Muscle of back (tissue), 11 donors: Measurements from ENCODE around the gene CYB561A3. TPM values are rescaled to one million over a fixed set of nuclear protein-coding genes. Genes with fewer than 3 reads are reported as not detected.

Source experiments
- DNase-seq, 3 donors: peaks; one replicate each; pipeline versions ENCODE4 v3.0.0 to v3.0.0-alpha.2; 2013
- polyA plus RNA-seq, 10 donors: library from polyadenylated mRNA; unstranded; fragments of 120-200 nt; gene quantifications; one replicate each; pipeline ENCODE4 v1.2.1, GENCODE V29; 2013; ENCODE audit not compliant: insufficient read length in 10 of 10

The CYB561A3 gene
- polyA plus RNA-seq, 10 donors: 13.6 to 20.0 (median 16.3) TPM

DNA sequence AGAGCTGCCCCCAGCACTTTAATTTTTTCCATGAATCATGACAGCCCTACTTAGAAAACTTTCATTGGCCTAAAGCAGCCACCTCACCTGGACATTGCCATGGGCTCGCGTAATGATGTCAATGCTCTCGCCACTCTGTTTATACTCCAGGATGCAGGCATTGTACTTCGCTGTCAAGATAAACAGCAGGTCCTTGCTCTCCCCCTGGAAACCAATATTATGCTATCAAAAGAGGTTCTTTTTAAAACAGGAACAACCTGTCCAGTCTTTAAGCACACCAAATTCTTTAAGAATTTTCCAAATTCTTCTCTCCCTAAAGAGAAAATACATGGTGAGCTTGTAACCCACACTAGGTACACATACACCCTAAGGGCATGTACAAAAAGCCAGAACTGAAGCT lies 31.8 kb downstream of the CYB561A3 start:
- no peak for DNase-seq

DNA sequence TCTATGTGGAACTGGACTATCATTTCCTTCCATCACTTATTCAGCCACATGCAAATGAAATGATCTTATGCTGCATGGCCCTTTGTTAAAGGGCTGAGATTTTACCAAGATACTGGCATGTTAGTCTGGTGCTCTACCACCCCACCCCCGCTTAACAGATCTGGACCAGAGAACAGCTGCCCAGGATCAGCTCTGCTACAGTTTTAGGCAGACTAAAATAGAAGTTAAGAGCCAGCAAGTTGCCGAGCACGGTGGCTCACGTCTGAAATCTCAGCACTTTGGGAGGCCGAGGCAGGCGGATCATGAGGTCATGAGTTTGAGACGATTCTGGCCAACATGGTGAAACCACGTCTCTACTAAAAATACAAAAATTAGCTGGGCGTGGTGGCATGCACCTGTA lies 33.3 kb downstream of the CYB561A3 start:
- DNase-seq: peak in 1 of 3 donors; percentile 19

DNA sequence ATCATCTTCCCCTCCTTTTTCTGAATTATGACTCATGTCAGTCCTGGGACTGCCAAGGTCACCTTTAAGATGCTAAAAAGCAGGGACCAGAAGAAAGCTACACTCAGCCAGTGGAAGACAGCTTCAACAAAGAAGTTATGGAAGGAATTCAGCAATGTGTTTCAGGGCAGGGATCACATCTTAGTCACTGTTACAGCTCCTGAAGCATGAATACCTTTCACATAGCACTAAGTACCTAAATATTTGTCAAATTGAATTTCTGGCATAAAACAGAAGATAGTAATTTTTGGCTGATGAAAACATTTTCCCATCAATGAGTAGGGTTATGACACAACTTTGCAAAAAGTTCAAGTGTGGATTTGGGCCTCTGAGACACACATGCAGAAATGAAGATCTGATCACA lies 34.0 kb downstream of the CYB561A3 start:
- DNase-seq: no peak

DNA sequence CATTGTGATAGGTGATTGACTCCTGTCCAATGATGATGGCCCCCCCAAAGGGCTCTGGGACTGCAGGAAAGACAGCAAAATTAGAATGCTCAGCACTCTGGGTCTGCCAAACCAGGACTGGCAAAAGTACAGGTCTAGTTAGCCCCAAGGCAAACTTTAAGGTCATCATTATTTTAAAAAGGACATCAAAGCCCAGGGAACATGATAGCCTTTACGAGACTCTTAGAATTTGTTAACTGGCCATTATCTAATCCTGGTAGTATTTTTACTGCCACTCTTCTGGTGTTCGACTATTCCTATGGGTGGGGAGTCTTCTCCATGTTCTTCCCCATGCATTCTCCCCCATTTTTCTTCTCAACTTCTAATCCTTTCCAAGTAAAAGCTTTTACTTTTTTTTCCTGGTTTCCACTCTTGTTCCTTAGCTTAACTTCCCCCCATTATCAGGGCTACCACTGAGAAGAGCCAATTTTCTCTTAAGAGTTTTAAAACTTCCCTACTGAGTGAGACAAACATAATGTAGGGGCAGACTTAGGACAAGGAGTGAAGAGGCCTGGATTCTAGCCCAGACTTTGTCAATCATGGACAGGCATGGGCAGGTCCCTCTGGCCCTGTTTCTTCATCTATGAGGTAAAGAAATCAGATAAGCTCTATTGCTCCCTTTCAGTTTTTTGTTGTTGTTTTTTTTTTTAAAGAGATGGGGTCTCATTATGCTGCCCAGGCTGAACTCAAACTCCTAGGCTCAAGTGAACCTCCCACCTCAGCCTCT lies 35.9 kb downstream of the CYB561A3 start:
- no peak for DNase-seq

DNA sequence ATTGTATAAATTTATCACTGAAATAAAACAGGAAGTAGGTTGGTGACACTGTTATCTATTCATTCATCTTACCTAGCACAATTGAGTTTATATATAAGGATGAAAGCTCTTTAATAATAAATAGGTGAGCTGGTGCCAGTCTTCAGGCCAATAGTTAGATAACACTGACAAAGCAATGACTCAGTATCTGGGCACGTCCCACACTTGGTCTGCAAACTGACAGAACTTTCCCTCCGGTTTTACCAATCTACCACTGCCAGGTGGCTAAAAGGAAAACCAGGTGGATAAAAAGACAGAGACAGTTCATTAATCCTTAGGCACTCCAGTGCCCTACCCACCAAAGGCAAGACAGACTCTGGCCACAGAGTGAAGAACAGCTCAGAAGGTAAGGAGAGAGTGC lies 46.4 kb downstream of the CYB561A3 start:
- no peak for DNase-seq

DNA sequence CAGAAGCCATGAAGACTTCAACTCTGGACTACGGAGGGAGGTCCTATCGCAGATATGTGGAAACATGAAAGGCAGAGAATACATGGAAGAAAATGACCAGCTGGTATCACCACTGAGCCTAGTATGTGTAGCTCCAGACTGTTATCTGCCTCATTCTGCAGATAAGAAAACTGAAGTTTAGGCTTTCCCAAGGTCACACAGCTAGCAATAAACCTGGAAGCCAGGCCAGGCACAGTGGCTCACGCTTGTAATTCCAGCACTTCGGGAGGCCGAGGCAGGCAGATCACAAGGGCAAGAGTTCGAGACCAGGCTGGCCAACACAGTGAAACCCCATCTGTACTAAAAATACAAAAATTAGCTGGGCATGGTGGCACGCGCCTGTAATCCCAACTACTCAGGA lies 50.9 kb downstream of the CYB561A3 start:
- DNase-seq: no peak

DNA sequence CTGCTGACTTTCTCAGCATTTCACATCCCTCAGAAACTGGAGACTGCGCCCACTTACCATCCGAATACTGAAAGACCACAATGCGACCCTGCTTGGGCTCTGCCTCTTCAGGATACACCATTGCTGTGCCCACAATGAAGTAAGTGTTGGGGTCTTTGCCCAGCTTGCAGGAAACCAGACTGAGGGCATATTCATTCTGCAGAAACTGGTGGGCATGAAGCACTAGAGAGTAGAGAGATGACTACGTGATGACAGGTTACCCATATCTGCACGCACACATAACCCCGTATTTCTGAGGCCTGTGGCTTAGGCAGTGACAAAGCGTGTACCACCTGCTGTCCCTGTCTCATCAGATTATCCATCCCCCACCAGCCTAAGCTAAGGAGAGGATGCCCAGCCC lies 51.9 kb downstream of the CYB561A3 start:
- no peak for DNase-seq

DNA sequence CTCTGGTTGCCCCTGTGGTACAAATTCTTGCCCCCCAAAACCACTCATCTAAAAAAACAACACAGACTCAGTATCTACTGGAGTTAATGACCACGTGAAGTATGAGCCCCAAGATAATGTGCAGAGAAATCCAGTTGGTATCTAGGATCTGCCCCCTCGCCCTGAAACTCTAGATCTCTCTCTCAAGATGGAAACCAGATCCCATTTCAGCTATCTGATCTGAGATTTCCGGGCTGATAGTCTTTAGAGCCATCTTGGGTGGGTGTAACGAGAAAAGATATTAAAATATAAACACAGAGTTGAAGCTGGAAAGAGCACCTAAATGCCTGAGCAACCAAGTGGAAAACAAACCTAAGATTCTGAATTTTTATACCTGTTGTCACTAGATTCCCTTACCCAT lies 52.5 kb downstream of the CYB561A3 start:
- no peak for DNase-seq

DNA sequence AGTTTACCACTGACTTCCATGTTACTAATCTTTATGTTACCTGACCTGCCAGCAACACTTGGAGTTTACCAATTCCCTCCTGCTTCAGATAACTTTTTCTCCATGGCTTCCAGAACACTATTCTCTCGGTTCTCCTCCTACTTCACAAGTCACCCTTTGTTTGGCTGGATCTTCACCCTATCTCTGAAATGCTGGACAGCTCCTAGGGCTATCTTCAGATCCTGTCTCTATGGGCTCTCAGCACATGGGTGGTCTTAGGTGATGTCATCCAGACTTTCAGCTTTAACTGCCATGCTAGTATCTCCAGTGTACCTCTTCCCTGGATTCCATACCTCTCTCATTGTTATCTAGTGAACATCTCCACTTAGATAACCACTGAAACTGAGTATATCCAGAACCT lies 54.3 kb downstream of the CYB561A3 start:
- DNase-seq: no peak

DNA sequence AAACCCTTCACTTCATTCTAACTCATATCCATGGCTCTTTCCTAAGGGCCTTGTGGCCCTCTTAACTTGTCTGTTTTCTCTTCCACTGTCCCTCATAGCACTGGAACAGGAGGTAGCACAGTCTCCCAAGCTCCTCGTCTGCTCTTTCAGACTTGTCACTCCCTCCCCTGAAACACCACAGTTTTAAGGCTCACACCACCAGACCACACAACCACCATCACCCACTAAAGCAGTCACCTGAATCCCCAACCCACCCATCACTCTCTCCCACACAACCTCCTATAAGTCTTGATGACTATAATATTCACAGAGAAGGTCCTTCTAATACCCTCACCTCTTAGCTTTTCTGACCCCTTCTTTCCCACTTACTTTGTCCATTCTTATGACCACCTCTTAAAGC lies 55.5 kb downstream of the CYB561A3 start:
- no peak for DNase-seq

DNA sequence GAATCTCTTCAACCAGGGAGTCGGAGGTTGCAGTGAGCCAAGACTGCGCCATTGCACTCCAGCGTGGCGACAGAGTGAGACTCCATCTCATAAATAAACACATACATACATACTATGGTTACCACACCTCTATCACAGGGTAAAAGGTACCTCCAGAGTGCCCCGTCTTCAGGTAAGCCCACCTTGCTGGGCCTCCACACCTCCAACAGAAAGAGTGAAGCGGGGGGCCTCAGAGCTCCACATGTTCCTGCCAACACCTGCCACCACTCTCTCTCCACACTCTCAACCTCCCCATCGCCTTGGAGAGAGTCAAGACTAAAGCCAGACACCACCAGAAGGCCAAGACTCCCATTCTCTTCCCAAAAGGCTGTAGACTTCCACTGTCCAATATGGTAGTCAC lies 56.3 kb downstream of the CYB561A3 start:
- DNase-seq: no peak

DNA sequence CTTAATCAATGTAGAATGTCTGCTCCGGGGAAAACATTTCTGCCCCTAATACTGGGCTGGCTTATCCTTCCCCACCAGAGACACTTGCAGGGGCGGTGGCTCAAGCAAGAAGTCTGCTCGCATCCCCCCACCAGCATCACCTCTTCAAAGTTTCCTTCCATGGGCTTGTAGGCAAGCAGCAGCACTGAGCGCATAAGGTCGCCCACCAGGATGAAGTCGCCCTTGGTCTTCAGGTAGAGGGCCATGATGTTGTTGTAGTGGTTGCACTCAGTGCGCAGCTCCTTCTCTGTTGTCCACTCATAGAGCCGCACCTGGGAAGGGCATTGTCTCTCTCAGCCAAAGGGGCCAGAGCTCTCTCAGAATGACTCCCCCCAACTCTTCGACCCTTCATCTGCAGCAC lies 58.0 kb downstream of the CYB561A3 start:
- no peak for DNase-seq

DNA sequence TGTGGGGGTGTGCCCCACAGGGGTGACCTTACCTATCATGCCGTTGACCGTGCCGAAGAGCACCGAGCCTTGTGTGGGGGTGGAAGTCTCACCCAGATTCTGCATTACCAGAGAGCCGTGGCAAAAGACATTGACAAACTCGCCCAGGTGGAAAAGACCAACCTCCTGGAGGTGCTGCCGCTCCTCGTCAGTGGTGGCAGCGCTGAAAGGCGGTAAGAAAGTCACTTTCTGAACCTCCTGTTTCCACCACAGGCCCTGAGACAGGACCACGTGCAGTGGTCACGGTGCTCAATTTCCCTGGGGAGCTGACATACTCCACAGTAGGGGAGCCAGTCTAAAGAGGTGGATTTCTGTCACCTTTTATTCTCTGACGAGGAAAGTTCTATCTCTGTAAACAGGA lies 59.1 kb downstream of the CYB561A3 start:
- DNase-seq: no peak

Other genes starting within 250 kb of the CYB561A3 start
- 10 to 100 TPM; 13.3 to 17.7 (median 16.4) TPM for gene VPS37C, start 200.5 kb downstream of the CYB561A3 start, polyA plus RNA-seq
- gene PGA3, start 158.4 kb downstream of the CYB561A3 start, polyA plus RNA-seq: 1 to 10 TPM in 3 of 10 donors, under 1 TPM in 6, not detected in 1; 0.27 to 1.8 (median 0.67) TPM
- 1 to 10 TPM in 5 of 10 donors, under 1 TPM in 5; 0.32 to 3.3 (median 1.1) TPM for gene PGA4, start 139.5 kb downstream of the CYB561A3 start, polyA plus RNA-seq
- gene PGA5, start 120.7 kb downstream of the CYB561A3 start, polyA plus RNA-seq: 1 to 10 TPM in 3 of 10 donors, under 1 TPM in 6, not detected in 1; 0.41 to 2.0 (median 0.67) TPM
- 10 to 100 TPM in 1 of 10 donors, 1 to 10 TPM in 9; 3.3 to 16.1 (median 6.8) TPM for gene VWCE, start 66.6 kb downstream of the CYB561A3 start, polyA plus RNA-seq
- 100 to 1,000 TPM; 148 to 211 (median 188) TPM for gene DDB1, start 28.8 kb downstream of the CYB561A3 start, polyA plus RNA-seq
- 10 to 100 TPM; 12.4 to 21.5 (median 18.5) TPM for gene TKFC, start 28.7 kb downstream of the CYB561A3 start, polyA plus RNA-seq
- gene TMEM138, start 492 bp upstream of the CYB561A3 start, polyA plus RNA-seq: 10 to 100 TPM; 16.1 to 28.6 (median 21.0) TPM
- gene TMEM216, start 30.7 kb upstream of the CYB561A3 start, polyA plus RNA-seq: 10 to 100 TPM; 14.4 to 18.4 (median 15.9) TPM
- 10 to 100 TPM; 55.2 to 79.3 (median 69.8) TPM for gene CPSF7, start 68.1 kb upstream of the CYB561A3 start, polyA plus RNA-seq
- 10 to 100 TPM; 26.9 to 41.1 (median 29.5) TPM for gene SDHAF2, start 68.2 kb upstream of the CYB561A3 start, polyA plus RNA-seq
- under 1 TPM in 9 of 10 donors, not detected in 1; 0.09 to 0.23 (median 0.12) TPM for gene LRRC10B, start 146.9 kb upstream of the CYB561A3 start, polyA plus RNA-seq
- 1 to 10 TPM; 2.0 to 4.1 (median 2.6) TPM for gene SYT7, start 219.2 kb upstream of the CYB561A3 start, polyA plus RNA-seq